ENCODE data around the gene UBE2Q1.

DNA sequence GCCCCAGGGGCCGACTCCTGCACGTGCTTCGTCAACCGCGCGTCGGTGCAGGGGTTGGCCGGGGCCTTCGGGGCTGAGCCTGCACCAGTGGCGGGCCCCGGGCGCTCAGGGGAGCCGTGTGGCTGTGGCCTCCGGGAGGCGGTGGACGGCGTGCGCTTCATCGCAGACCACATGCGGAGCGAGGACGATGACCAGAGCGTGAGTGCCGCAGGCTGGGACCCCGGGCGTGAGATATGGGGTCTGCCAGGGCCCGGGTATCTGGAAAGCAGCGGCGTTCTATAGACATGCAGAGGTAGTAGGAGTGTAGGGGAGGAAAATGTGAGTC lies 13.5 kb upstream of the UBE2Q1 start:
- TF ChIP-seq, protein P1, sequence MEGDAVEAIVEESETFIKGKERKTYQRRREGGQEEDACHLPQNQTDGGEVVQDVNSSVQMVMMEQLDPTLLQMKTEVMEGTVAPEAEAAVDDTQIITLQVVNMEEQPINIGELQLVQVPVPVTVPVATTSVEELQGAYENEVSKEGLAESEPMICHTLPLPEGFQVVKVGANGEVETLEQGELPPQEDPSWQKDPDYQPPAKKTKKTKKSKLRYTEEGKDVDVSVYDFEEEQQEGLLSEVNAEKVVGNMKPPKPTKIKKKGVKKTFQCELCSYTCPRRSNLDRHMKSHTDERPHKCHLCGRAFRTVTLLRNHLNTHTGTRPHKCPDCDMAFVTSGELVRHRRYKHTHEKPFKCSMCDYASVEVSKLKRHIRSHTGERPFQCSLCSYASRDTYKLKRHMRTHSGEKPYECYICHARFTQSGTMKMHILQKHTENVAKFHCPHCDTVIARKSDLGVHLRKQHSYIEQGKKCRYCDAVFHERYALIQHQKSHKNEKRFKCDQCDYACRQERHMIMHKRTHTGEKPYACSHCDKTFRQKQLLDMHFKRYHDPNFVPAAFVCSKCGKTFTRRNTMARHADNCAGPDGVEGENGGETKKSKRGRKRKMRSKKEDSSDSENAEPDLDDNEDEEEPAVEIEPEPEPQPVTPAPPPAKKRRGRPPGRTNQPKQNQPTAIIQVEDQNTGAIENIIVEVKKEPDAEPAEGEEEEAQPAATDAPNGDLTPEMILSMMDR (IDR thresholded peaks at IDR 0.05; ENCODE audit: insufficient read depth, low read length) = no peak
- TF ChIP-seq, protein P2, sequence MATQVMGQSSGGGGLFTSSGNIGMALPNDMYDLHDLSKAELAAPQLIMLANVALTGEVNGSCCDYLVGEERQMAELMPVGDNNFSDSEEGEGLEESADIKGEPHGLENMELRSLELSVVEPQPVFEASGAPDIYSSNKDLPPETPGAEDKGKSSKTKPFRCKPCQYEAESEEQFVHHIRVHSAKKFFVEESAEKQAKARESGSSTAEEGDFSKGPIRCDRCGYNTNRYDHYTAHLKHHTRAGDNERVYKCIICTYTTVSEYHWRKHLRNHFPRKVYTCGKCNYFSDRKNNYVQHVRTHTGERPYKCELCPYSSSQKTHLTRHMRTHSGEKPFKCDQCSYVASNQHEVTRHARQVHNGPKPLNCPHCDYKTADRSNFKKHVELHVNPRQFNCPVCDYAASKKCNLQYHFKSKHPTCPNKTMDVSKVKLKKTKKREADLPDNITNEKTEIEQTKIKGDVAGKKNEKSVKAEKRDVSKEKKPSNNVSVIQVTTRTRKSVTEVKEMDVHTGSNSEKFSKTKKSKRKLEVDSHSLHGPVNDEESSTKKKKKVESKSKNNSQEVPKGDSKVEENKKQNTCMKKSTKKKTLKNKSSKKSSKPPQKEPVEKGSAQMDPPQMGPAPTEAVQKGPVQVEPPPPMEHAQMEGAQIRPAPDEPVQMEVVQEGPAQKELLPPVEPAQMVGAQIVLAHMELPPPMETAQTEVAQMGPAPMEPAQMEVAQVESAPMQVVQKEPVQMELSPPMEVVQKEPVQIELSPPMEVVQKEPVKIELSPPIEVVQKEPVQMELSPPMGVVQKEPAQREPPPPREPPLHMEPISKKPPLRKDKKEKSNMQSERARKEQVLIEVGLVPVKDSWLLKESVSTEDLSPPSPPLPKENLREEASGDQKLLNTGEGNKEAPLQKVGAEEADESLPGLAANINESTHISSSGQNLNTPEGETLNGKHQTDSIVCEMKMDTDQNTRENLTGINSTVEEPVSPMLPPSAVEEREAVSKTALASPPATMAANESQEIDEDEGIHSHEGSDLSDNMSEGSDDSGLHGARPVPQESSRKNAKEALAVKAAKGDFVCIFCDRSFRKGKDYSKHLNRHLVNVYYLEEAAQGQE (IDR thresholded peaks at IDR 0.05; ENCODE audit: insufficient replicate concordance, low read depth) = no peak
- TF ChIP-seq POLR2AphosphoS5 (IDR thresholded peaks at IDR 0.05; ENCODE audit: low read depth) = no peak
- no peak for TF ChIP-seq GABPA (IDR thresholded peaks at IDR 0.05; ENCODE audit: low read depth)
- no peak for TF ChIP-seq SPI1 (IDR thresholded peaks at IDR 0.05; ENCODE audit: borderline replicate concordance, low read depth)
